GM18511 (cell line): ENCODE measurements around the gene PARP4.
"Not testable (repeated sequence)": the region's sequence is repeated elsewhere in the genome, so short reads cannot be mapped to it uniquely, and the experiment has no call there.

ENCODE experiments used
- ATAC-seq: cut with Tn5 transposase; IDR thresholded peaks from one replicate; pipeline ENCODE4 v1.9.1; 2021; ENCODE audit warnings: mild to moderate bottlenecking, moderate library complexity; ENCODE audit not compliant: unreplicated experiment

Gene PARP4

GRCh38 chr13:24454056-24454455 is 58.5 kb downstream of the PARP4 start:
- ATAC-seq, result no peak

- ATAC-seq, result no peak
Observed at GRCh38 chr13:24452044-24452443, 60.5 kb downstream of the PARP4 start.

GRCh38 chr13:24450530-24450929 is 62.0 kb downstream of the PARP4 start:
- ATAC-seq, result no peak

GRCh38 chr13:24444851-24445250 is 67.7 kb downstream of the PARP4 start:
- ATAC-seq, result not testable (repeated sequence)

GRCh38 chr13:24443366-24443765 is 69.2 kb downstream of the PARP4 start:
- no peak for ATAC-seq

- not testable (repeated sequence) for ATAC-seq
Observed at GRCh38 chr13:24426045-24426444, 86.5 kb downstream of the PARP4 start.

- ATAC-seq, result not testable (repeated sequence)
Observed at GRCh38 chr13:24419668-24420067, 92.9 kb downstream of the PARP4 start.

- no peak for ATAC-seq
Observed at GRCh38 chr13:24407844-24408243, 104.7 kb downstream of the PARP4 start.

- ATAC-seq, result no peak
Observed at GRCh38 chr13:24406524-24406923, 106.1 kb downstream of the PARP4 start.

- no peak for ATAC-seq
Observed at GRCh38 chr13:24396821-24397220, 115.8 kb downstream of the PARP4 start.

- ATAC-seq, result no peak
Observed at GRCh38 chr13:24392972-24393371, 119.6 kb downstream of the PARP4 start.

GRCh38 chr13:24391771-24392683 is 120.6 kb downstream of the PARP4 start:
- ATAC-seq, result not testable (repeated sequence)

- not testable (repeated sequence) for ATAC-seq
Observed at GRCh38 chr13:24390795-24391194, 121.8 kb downstream of the PARP4 start.

GRCh38 chr13:24389506-24389905 is 123.1 kb downstream of the PARP4 start:
- no peak for ATAC-seq

GRCh38 chr13:24388743-24389142 is 123.8 kb downstream of the PARP4 start:
- not testable (repeated sequence) for ATAC-seq

- no peak for ATAC-seq
Observed at GRCh38 chr13:24386816-24387708, 125.5 kb downstream of the PARP4 start.

- no peak for ATAC-seq
Observed at GRCh38 chr13:24385902-24386301, 126.7 kb downstream of the PARP4 start.

GRCh38 chr13:24384946-24385345 is 127.6 kb downstream of the PARP4 start:
- not testable (repeated sequence) for ATAC-seq

GRCh38 chr13:24384091-24384490 is 128.5 kb downstream of the PARP4 start:
- ATAC-seq, result not testable (repeated sequence)

GRCh38 chr13:24381541-24382265 is 130.9 kb downstream of the PARP4 start:
- no peak for ATAC-seq

- not testable (repeated sequence) for ATAC-seq
Observed at GRCh38 chr13:24380881-24381280, 131.7 kb downstream of the PARP4 start.
